Psoas muscle (tissue), 8 donors: Measurements from ENCODE around the gene SGSM2. TPM values are rescaled to one million over a fixed set of nuclear protein-coding genes. Genes with fewer than 3 reads are reported as not detected.

Source experiments
- ATAC-seq, 4 donors: fragments of 200-7000 bp; cut with Tn5 transposase; one replicate each; pipeline ENCODE4 v1.9.1; 2020; ENCODE audit warnings: moderate library complexity in 3 of 4, mild to moderate bottlenecking in 2 of 4
- DNase-seq, 2 donors: peaks; one replicate each; pipeline ENCODE4 v3.0.0-alpha.2; 2020
- H3K27ac ChIP-seq: fragments of 200-600 bp; one replicate; pipeline ENCODE4 v1.8.0; 2022
- H3K27me3 ChIP-seq, 3 donors: fragments of 200-600 bp in 1 of 3; one replicate each; pipeline versions ENCODE4 v1.6.1 to v1.8.0; 2013 to 2022; ENCODE audit warnings: low read length in 2 of 3, mild to moderate bottlenecking in 2 of 3, moderate library complexity in 1 of 3; ENCODE audit not compliant: insufficient read depth in 3 of 3
- H3K36me3 ChIP-seq, 2 donors: fragments of 200-600 bp in 1 of 2; one replicate each; pipeline versions ENCODE4 v1.6.1 to v1.8.0; 2013 to 2022; ENCODE audit warnings: low read depth in 1 of 2, mild to moderate bottlenecking in 1 of 2, moderate library complexity in 1 of 2; ENCODE audit not compliant: insufficient read depth in 1 of 2
- H3K4me1 ChIP-seq: fragments of 200-600 bp; one replicate; pipeline ENCODE4 v1.8.0; 2022
- H3K4me3 ChIP-seq: fragments of 200-600 bp; one replicate; pipeline ENCODE4 v1.8.0; 2022; ENCODE audit warnings: mild to moderate bottlenecking
- H3K9me3 ChIP-seq: fragments of 200-600 bp; one replicate; pipeline ENCODE4 v1.8.0; 2022
- WGBS, 3 donors: extraction: QIAGEN DNeasy Blood & Tissue Kit; methylation state at CpG; one replicate each; pipeline versions ENCODE4 v1.1.6 to v1.1.7; 2013; 5-methylcytosine and 5-hydroxymethylcytosine counted together
- intact Hi-C, 2 donors: fragments of 100-400 bp; cut with DNase I; formaldehyde crosslinking; loops; one replicate each; pipeline versions ENCODE4 v1.11.0 to v1.14.2; 2022
- polyA plus RNA-seq, 3 donors: library from polyadenylated mRNA; stranded (reverse); fragments of 200-250 nt; gene quantifications; one replicate each; pipeline ENCODE4 v1.2.3, GENCODE V29; 2013
- total RNA-seq, 4 donors: library from RNA; stranded (reverse); fragmentation: NEBNext Ultra II Directional in 2 of 4; extraction: Animal tissue kit (Norgen Biotek cat#: 25700) in 2 of 4; gene quantifications; one replicate each; pipeline versions ENCODE4 v1.2.1 to v1.2.4, GENCODE V29; 2021 to 2023
- TF ChIP-seq, protein P1 (sequence below): fragments of 200-600 bp; IDR thresholded peaks from one replicate; pipeline ENCODE4 v1.8.0; 2022; ENCODE audit warnings: antibody characterized with exemption
- donor health status: healthy with polysubstance abuse.
- donor health status: DM: no; HTN: no; CAD: no; lungs with moderate emphysema.
- donor health status: Bipolar disorder and iron deficiency.
- donor health status: healthy.
- donor health status: DM: yes; HTN: yes; CAD: no.
- donor health status: DM: no; HTN: no; CAD: no.
- donor health status: DM: no; HTN: no; CAD: no.
- donor health status: DM: yes; HTN: yes; CAD: no.

SGSM2 gene
- total and polyA plus RNA-seq, 7 donors: 9.6 to 25.6 (median 13.5) TPM

DNA sequence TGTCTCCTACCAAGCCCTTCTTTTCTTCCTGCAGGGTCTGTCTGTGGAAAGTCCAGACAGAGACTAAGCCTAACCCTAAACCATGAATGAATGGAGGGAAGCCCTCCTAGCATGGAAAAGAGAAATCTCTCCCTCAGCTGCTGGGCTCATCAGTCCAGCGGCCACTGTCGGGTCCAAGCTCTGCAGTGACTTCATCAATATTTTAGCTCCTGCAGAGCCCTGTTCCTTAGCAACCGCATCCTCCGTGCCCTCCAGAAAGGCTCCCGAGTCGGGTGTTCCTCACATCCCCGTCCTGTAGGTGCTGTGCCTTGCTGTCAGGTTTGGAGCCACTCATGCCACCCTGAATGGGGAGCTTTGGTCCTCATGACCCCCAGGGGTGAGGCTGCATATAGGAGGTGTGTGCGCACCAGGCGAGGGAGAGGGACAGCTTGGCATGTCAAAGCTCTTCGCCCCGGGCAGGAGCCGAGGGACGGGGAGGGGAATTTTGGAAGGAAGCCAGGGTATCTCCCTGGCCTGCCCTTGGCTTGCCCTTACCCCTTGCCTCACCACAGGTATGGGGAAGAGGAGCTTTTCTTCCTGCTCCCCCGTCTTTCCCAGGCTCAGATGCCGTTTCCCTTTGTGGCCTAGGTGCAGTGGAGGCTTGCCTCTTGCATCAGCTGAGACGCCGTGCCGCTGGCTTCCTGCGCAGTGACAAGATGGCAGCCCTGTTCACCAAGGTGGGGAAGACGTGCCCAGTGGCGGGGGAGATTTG, 23.9 kb downstream of the SGSM2 start:
- no peak for DNase-seq
- no peak overlapping the region for H3K4me3 ChIP-seq
- H3K9me3 ChIP-seq: no peaks in the 10 kb centered on the region
- TF ChIP-seq, protein P1, sequence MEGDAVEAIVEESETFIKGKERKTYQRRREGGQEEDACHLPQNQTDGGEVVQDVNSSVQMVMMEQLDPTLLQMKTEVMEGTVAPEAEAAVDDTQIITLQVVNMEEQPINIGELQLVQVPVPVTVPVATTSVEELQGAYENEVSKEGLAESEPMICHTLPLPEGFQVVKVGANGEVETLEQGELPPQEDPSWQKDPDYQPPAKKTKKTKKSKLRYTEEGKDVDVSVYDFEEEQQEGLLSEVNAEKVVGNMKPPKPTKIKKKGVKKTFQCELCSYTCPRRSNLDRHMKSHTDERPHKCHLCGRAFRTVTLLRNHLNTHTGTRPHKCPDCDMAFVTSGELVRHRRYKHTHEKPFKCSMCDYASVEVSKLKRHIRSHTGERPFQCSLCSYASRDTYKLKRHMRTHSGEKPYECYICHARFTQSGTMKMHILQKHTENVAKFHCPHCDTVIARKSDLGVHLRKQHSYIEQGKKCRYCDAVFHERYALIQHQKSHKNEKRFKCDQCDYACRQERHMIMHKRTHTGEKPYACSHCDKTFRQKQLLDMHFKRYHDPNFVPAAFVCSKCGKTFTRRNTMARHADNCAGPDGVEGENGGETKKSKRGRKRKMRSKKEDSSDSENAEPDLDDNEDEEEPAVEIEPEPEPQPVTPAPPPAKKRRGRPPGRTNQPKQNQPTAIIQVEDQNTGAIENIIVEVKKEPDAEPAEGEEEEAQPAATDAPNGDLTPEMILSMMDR: no peak
- 81 to 84% (median 84%) methylated on average over 21 of the region's 21 CpGs for WGBS, 3 donors
- H3K36me3 ChIP-seq: peaks cover 0 to 36% of the 10 kb centered on the region in 2 donors
- ATAC-seq: no peak
- peaks cover 21% of the 10 kb centered on the region for H3K4me1 ChIP-seq
- H3K27me3 ChIP-seq: no peaks in the 10 kb centered on the region
- no peak overlapping the region for H3K27ac ChIP-seq
- intact Hi-C loops: loop anchor here in 1 of 2 donors (10.0 kb wide), 1 partner anchor 54 kb away; no protein-coding TSS in a partner anchor

DNA sequence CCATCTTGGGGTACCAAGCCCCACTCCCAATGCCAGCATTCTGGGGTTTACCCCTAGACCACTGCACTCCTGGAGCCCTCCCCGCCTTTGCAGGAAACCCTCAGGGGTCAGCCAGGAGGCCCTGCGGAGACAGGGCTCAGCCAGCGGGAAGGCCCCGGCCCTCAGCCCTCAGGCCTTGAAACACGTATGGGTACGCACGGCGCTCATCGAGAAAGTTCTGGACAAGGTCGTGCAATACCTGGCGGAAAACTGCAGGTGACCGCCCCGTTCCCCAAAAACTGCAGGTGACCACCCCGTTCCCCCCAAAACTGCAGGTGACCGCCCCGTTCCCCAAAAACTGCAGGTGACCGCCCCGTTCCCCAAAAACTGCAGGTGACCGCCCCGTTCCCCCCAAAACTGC, 24.7 kb downstream of the SGSM2 start:
- no peaks in the 10 kb centered on the region for H3K9me3 ChIP-seq
- ATAC-seq (no peak), DNase-seq (no peak)
- 97 to 98% (median 97%) methylated on average over 20 of the region's 20 CpGs for WGBS, 3 donors
- TF ChIP-seq, protein P1: no peak
- intact Hi-C loops: loop anchor here in 1 of 2 donors (10.0 kb wide), 1 partner anchor 53 kb away; no protein-coding TSS in a partner anchor
- peaks cover 21% of the 10 kb centered on the region for H3K4me1 ChIP-seq
- no peaks in the 10 kb centered on the region for H3K27me3 ChIP-seq
- H3K27ac ChIP-seq: no peak overlapping the region
- no peak overlapping the region for H3K4me3 ChIP-seq
- peaks cover 0 to 45% of the 10 kb centered on the region in 2 donors for H3K36me3 ChIP-seq

DNA sequence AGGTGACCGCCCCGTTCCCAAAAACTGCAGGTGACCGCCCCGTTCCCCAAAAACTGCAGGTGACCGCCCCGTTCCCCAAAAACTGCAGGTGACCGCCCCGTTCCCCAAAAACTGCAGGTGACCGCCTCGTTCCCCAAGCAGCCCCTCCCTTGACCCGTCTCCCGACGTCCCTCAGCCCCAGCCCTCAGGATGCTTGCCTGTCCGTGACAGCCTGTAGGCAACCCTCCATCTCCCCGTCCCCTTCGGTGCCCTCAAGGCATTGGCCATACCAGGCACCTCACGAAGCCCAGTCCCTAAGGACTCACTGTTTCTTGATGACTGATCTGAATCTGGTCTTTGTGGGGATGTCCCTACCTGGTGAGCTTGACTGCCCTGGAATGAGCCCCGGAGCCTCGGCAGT, 25.1 kb downstream of the SGSM2 start:
- intact Hi-C loops: loop anchor here in 1 of 2 donors (10.0 kb wide), 1 partner anchor 52 kb away; no protein-coding TSS in a partner anchor
- peaks cover 21% of the 10 kb centered on the region for H3K4me1 ChIP-seq
- H3K27me3 ChIP-seq: no peaks in the 10 kb centered on the region
- DNase-seq: no peak
- no peak overlapping the region for H3K4me3 ChIP-seq
- no peak for ATAC-seq
- 94 to 97% (median 96%) methylated on average over 19 of the region's 19 CpGs for WGBS, 3 donors
- TF ChIP-seq, protein P1: no peak
- H3K9me3 ChIP-seq: no peaks in the 10 kb centered on the region
- no peak overlapping the region for H3K27ac ChIP-seq
- H3K36me3 ChIP-seq: peaks cover 0 to 49% of the 10 kb centered on the region in 2 donors

DNA sequence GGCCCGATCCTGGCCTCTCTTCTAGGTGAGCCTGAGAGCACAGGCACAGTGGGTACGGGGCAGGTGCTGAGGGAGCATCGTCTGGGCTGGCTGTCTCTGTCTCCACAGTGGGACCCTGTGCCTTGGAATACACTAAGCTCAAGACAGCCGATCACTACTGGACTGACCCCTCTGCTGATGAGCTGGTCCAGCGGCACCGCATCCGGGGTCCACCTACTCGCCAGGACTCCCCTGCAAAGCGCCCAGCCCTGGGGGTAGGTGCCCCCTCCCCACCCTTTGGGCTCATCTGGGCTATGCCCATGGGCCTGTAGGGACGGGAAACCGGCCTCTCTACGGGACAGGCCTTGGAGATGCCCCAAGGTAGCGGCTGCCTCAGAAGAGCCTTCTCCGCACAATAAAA, 25.6 kb downstream of the SGSM2 start:
- TF ChIP-seq, protein P1: no peak
- peaks cover 21% of the 10 kb centered on the region for H3K4me1 ChIP-seq
- WGBS, 3 donors: 98 to 99% (median 98%) methylated on average over 14 of the region's 14 CpGs
- intact Hi-C loops: loop anchor here in 1 of 2 donors (10.0 kb wide), 1 partner anchor 52 kb away; no protein-coding TSS in a partner anchor
- no peaks in the 10 kb centered on the region for H3K9me3 ChIP-seq
- no peak overlapping the region for H3K4me3 ChIP-seq
- DNase-seq: no peak
- ATAC-seq: no peak
- no peaks in the 10 kb centered on the region for H3K27me3 ChIP-seq
- peaks cover 0 to 46% of the 10 kb centered on the region in 2 donors for H3K36me3 ChIP-seq
- no peak overlapping the region for H3K27ac ChIP-seq
